GM12891 (cell line): ENCODE data around the gene ACADM.
"Not testable (repeated sequence)": the region's sequence is repeated elsewhere in the genome, so short reads cannot be mapped to it uniquely, and the experiment has no call there.

Experiments used
- PAX5 ChIP-seq: IDR thresholded peaks from 2 replicates; pipeline ENCODE4 v1.6.1; 2011; ENCODE audit warnings: low read length, moderate library complexity, mild to moderate bottlenecking; ENCODE audit not compliant: insufficient read depth, severe bottlenecking
- POLR2A ChIP-seq: IDR thresholded peaks from 2 replicates; pipeline ENCODE4 v1.6.1; 2011; ENCODE audit warnings: low read depth, low read length, control low read depth
- POLR2AphosphoS5 ChIP-seq: IDR thresholded peaks from 2 replicates; pipeline ENCODE4 v1.6.1; 2011; ENCODE audit warnings: low read depth, low read length, control low read depth

- not testable (repeated sequence) for TF ChIP-seq PAX5, POLR2A, POLR2AphosphoS5
These were observed 77.0 kb downstream of the ACADM start for GRCh38 chr1:75801480-75801879.
